Occipital lobe (tissue), 2 donors: Measurements from ENCODE around the gene HSBP1L1. TPM values are rescaled to one million over a fixed set of nuclear protein-coding genes. Genes with fewer than 3 reads are reported as not detected.
"Not testable (repeated sequence)": the region's sequence is repeated elsewhere in the genome, so short reads cannot be mapped to it uniquely, and the experiment has no call there.

Experiments used
- DNase-seq: peaks from one replicate; lab custom pipeline; 2025; lab: John Stamatoyannopoulos, UW
- total RNA-seq: library from RNA; depleted of rRNA; stranded (reverse); fragments of >200 nt; gene quantifications from one replicate; pipeline ENCODE4 v1.2.3, GENCODE V29; 2014

HSBP1L1 gene
- total RNA-seq, 1 donor from 2014 or later, result 2.5 TPM

GRCh38 chr18:79985172-79985571, 20.7 kb downstream of the HSBP1L1 start:
- DNase-seq, result no peak

GRCh38 chr18:79986726-79987125, 22.3 kb downstream of the HSBP1L1 start:
- DNase-seq, result no peak

GRCh38 chr18:79987566-79987965, 23.1 kb downstream of the HSBP1L1 start:
- no peak for DNase-seq

GRCh38 chr18:79988071-79988450, 23.6 kb downstream of the HSBP1L1 start:
- peak; percentile 65 for DNase-seq

GRCh38 chr18:79988451-79989194, 24.2 kb downstream of the HSBP1L1 start, which contains the start of gene TXNL4A:
Gene TXNL4A (minus strand): TSS chr18:79988563. CDS start chr18:79988392, 171 bp downstream.
- peak; percentile 81 for DNase-seq

- DNase-seq, result no peak
Observed at GRCh38 chr18:79989195-79989497, 24.7 kb downstream of the HSBP1L1 start.

GRCh38 chr18:79991494-79991893, 27.1 kb downstream of the HSBP1L1 start:
- no peak for DNase-seq

- not testable (repeated sequence) for DNase-seq
Observed at GRCh38 chr18:79999701-80000100, 35.3 kb downstream of the HSBP1L1 start.

- DNase-seq, result no peak
Observed at GRCh38 chr18:80000877-80001276, 36.4 kb downstream of the HSBP1L1 start.

- DNase-seq, result no peak
Observed at GRCh38 chr18:80002468-80002867, 38.0 kb downstream of the HSBP1L1 start.

- DNase-seq, result no peak
Observed at GRCh38 chr18:80004600-80005342, 40.3 kb downstream of the HSBP1L1 start.

- no peak for DNase-seq
Observed at GRCh38 chr18:80006724-80007123, 42.3 kb downstream of the HSBP1L1 start.

GRCh38 chr18:80009661-80010550, 45.5 kb downstream of the HSBP1L1 start:
- DNase-seq, result peak; percentile 21

- no peak for DNase-seq
Observed at GRCh38 chr18:80010551-80010906, 46.1 kb downstream of the HSBP1L1 start.

GRCh38 chr18:80011496-80012137, 47.2 kb downstream of the HSBP1L1 start:
- not testable (repeated sequence) for DNase-seq

GRCh38 chr18:80012714-80013113, 48.3 kb downstream of the HSBP1L1 start:
- no peak for DNase-seq

Other genes with a start within 250 kb of the HSBP1L1 start
- gene KCNG2, start 166.7 kb upstream of the HSBP1L1 start, total RNA-seq, result 0.31 TPM
- 31.0 TPM for gene SLC66A2, start 13.0 kb upstream of the HSBP1L1 start, total RNA-seq
- gene TXNL4A, start 23.9 kb downstream of the HSBP1L1 start, total RNA-seq, result 36.7 TPM
- gene RBFA, start 69.8 kb downstream of the HSBP1L1 start, total RNA-seq, result 58.6 TPM
- gene ADNP2, start 144.6 kb downstream of the HSBP1L1 start, total RNA-seq, result 26.0 TPM